Thoracic aorta (tissue), 2 donors: ENCODE results near the gene DNAJC21. TPM values are rescaled to one million over a fixed set of nuclear protein-coding genes. Genes with fewer than 3 reads are reported as not detected.

Source experiments
- ATAC-seq: fragments of 150-250 bp; one replicate; pipeline ENCODE4 v1.8.0; 2017; ENCODE audit warnings: low read depth; ENCODE audit not compliant: insufficient number of reproducible peaks, low FRiP score
- DNase-seq: peaks from one replicate; pipeline ENCODE4 v3.0.0-alpha.2; 2020; ENCODE audit warnings: low spot score
- H3K27ac ChIP-seq, 2 donors: fragments of 200-600 bp; sonication (generic); 1 replicate in 1 of 2; 2 replicates in 1 of 2; pipeline ENCODE4 v1.5.1; 2016; ENCODE audit warnings: mild to moderate bottlenecking in 2 of 2, moderate library complexity in 2 of 2
- H3K27me3 ChIP-seq: fragments of 200-600 bp; sonication (generic); replicated peaks from 2 replicates; pipeline ENCODE4 v1.6.0; 2016; ENCODE audit warnings: mild to moderate bottlenecking; ENCODE audit not compliant: insufficient read depth
- H3K36me3 ChIP-seq: fragments of 200-600 bp; sonication (generic); one replicate; pipeline ENCODE4 v1.5.1; 2016
- H3K4me1 ChIP-seq, 2 donors: fragments of 200-600 bp; sonication (generic); 1 replicate in 1 of 2; 2 replicates in 1 of 2; pipeline versions ENCODE4 v1.5.1 to v1.6.0; 2016; ENCODE audit warnings: low read depth in 2 of 2, mild to moderate bottlenecking in 1 of 2; ENCODE audit not compliant: control insufficient read depth in 1 of 2
- H3K4me3 ChIP-seq: fragments of 200-600 bp; sonication (generic); 2 replicates; pipeline ENCODE4 v1.5.1; 2016; ENCODE audit warnings: mild to moderate bottlenecking
- H3K9me3 ChIP-seq: fragments of 200-600 bp; sonication (generic); 2 replicates; pipeline ENCODE4 v1.5.1; 2016
- total RNA-seq, 2 donors: library from RNA; depleted of rRNA; stranded (reverse); fragments of >200 nt; gene quantifications; one replicate each; pipeline versions ENCODE4 v1.1.0 to v1.2.3, GENCODE V29; 2016
- TF ChIP-seq, protein P1 (sequence below): fragments of 200-600 bp; sonication (generic); IDR thresholded peaks from one replicate; pipeline ENCODE4 v1.5.1; 2019; ENCODE audit warnings: antibody characterized with exemption

The DNAJC21 gene
- total RNA-seq, 2 donors from 2014 or later = 24.1 to 44.2 TPM

DNA sequence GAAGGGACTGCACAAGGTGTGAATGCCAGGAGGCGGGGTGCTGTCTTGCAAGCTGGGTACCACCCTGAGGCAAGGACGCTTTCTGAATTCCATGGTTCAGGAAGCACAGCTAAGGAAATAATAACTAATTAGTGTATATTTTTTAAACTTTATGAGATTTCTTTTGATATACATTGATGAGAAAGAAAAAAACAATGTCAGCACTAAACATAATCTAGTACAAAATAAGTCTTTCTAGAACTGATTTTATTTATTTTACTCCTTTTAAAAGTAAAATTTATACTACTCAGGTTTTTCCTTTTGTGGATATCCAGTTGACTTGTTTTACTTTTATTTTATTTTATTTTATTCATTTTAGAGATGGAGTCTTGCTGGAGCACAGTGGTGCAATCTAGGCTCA lies 3.6 kb downstream of the DNAJC21 start:
- TF ChIP-seq, protein P1, sequence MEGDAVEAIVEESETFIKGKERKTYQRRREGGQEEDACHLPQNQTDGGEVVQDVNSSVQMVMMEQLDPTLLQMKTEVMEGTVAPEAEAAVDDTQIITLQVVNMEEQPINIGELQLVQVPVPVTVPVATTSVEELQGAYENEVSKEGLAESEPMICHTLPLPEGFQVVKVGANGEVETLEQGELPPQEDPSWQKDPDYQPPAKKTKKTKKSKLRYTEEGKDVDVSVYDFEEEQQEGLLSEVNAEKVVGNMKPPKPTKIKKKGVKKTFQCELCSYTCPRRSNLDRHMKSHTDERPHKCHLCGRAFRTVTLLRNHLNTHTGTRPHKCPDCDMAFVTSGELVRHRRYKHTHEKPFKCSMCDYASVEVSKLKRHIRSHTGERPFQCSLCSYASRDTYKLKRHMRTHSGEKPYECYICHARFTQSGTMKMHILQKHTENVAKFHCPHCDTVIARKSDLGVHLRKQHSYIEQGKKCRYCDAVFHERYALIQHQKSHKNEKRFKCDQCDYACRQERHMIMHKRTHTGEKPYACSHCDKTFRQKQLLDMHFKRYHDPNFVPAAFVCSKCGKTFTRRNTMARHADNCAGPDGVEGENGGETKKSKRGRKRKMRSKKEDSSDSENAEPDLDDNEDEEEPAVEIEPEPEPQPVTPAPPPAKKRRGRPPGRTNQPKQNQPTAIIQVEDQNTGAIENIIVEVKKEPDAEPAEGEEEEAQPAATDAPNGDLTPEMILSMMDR = no peak
- peaks cover 12 to 25% of the 10 kb centered on the region in 2 donors for H3K4me1 ChIP-seq

DNA sequence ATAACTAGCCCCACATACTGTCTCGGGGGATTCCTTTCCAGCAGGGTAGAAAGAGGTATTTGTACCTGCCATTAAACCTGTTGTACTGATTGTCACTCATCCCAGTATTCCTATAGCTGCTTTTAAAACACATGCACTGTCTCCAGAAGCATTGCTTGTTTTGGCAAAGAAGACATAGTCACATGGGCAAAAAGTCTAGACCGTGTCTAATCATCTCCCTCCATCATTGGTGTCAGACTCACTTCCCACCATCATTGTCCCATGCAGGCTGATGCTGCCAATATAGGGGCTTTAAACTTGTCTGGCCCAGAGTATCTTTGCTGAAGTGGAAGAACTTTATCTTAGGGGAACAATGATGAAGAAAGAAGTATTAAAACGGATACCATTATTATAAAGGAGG lies 12.6 kb downstream of the DNAJC21 start:
- no peak for ATAC-seq
- no peak overlapping the region for H3K4me3 ChIP-seq
- H3K27ac ChIP-seq = no peak overlapping the region
- peaks cover 54% of the 10 kb centered on the region for H3K36me3 ChIP-seq
- TF ChIP-seq, protein P1 = no peak
- H3K4me1 ChIP-seq = no peaks in the 10 kb centered on the region
- no peak for DNase-seq
- no peaks in the 10 kb centered on the region for H3K27me3 ChIP-seq
- H3K9me3 ChIP-seq = no peaks in the 10 kb centered on the region

More for the DNA sequence above, 3.6 kb downstream of the DNAJC21 start:
- Histone ChIP-seq H3K27ac (no peak overlapping the region), H3K9me3 (no peaks in the 10 kb centered on the region), H3K36me3 (peaks cover 13% of the 10 kb centered on the region), H3K4me3 (no peak overlapping the region), H3K27me3 (no peaks in the 10 kb centered on the region)
- DNase-seq (no peak), ATAC-seq (no peak)

DNA sequence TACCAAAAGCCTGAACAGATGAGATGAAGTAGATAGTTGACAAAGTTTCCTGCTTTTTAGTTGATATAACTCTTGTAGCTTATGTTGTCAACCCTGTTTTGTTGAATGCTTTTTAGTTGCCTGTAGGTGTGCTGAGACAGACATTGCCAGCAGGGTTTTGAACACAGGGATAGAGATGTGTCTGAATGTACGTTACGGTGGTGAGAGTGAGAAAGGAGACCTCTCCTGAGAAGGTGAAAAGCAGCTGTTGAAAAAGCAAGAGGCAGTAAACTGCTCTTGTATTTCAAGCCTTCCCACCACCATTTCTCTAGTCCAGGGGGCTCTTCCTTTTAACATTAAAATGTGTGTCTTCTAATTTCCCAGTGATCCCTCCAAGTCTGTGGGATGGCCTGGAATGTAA lies 14.7 kb downstream of the DNAJC21 start:
- ATAC-seq (no peak), DNase-seq (no peak)
- no peak overlapping the region for H3K4me3 ChIP-seq
- H3K36me3 ChIP-seq = peaks cover 35% of the 10 kb centered on the region
- H3K4me1 ChIP-seq = no peaks in the 10 kb centered on the region
- H3K9me3 ChIP-seq = no peaks in the 10 kb centered on the region
- TF ChIP-seq, protein P1 = no peak
- H3K27ac ChIP-seq = no peak overlapping the region
- no peaks in the 10 kb centered on the region for H3K27me3 ChIP-seq

DNA sequence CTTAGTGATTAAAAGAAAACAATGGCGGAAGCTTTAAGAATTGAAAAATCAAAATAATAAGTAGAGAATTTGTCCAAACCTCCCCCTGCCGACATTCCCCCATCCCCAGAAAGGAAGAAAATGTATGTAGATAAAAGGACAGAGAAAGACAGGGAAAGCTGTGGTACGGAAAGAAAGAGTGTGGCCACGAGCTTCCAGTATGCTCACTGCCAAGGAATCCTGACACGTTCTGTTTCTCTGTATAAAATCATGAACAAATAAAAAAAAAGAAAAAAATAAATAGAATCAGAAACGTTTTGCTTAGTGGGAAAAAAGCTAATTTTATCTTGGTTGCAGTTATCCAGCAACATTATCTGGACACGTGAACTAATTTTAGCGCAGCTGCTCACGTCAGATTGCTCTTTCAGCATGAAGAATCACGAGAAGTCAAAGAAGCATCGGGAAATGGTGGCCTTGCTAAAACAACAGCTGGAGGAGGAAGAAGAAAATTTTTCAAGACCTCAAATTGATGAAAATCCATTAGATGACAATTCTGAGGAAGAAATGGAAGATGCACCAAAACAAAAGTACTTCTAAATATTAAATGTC lies 15.2 kb downstream of the DNAJC21 start:
- no peak overlapping the region for H3K27ac ChIP-seq
- H3K4me1 ChIP-seq = no peaks in the 10 kb centered on the region
- no peaks in the 10 kb centered on the region for H3K27me3 ChIP-seq
- H3K4me3 ChIP-seq = no peak overlapping the region
- H3K36me3 ChIP-seq = peaks cover 35% of the 10 kb centered on the region
- H3K9me3 ChIP-seq = no peaks in the 10 kb centered on the region
- TF ChIP-seq, protein P1 = no peak
- no peak for DNase-seq
- no peak for ATAC-seq

DNA sequence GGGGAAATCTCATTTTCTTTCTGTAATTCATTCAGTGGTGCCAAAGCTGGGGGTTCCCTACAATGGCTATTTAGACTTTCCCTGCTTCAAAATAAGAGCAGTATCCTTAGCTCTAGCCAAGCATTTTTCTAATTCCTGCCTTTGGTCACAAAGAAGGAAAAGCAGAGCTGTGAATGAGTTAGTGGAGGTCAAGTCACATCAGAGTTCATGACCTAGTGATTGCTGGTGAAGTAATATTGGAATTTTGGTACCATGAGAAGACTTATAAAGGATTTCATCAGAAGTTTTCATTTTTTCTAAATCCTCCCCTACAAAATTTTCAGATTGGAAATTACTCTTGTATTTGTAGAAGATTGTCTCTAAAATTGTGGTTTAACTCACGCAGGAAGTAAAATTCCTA lies 28.0 kb downstream of the DNAJC21 start:
- TF ChIP-seq, protein P1 = no peak
- Histone ChIP-seq H3K27me3 (no peaks in the 10 kb centered on the region), H3K4me1 (no peaks in the 10 kb centered on the region), H3K9me3 (no peaks in the 10 kb centered on the region), H3K4me3 (no peak overlapping the region), H3K36me3 (peaks cover 17% of the 10 kb centered on the region), H3K27ac (no peak overlapping the region)
- ATAC-seq (no peak), DNase-seq (no peak)
